ENCODE results near the gene F2RL3. TPM values are rescaled to one million over a fixed set of nuclear protein-coding genes. Genes with fewer than 3 reads are reported as not detected.

The F2RL3 gene
- total and polyA plus RNA-seq, 2 of the 8 experiments (the other 6 are each of a cell fraction or from before 2014, with no cell fraction given), result not detected

DNA sequence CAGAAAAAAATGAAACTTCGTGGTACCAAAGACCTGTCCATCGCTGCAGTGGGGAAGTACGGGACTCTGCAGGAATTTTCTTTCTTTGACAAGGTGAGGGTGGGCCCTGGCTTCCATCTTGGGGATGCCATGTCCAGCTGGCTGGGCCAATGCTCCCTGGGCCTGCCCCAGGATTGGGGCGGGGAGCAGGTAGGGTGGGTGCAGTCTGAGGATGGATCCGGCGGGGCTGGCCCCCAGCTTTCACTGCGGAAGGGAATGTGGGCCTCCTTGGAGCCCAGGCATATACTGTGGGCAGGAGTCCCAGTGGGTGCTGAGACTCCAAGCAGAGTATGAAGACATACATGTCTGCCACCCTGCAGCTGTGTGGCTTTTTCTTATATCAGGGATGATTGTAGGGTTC is 35.7 kb upstream of the F2RL3 start:
- no peak overlapping the region for H2BK12ac ChIP-seq (ENCODE audit: low read depth, low read length)
- H3K27me3 ChIP-seq (replicated peaks in 1 of 4; ENCODE audit: control insufficient read depth in 3 of 4, extremely low read depth in 1 of 4, insufficient read depth in 3 of 4, low read length in 3 of 4), result no peaks in the 10 kb centered on the region
- DNase-seq (ENCODE audit: low read depth in 1 of 2, low spot score in 2 of 2) (no peak), FAIRE-seq (no peak)
- ChIA-PET CTCF (ENCODE audit: partially characterized antibody) (interaction anchor here (0.7 to 2.2 kb wide), 2 partner anchors 74 to 199 kb away, joined by 3 to 6 read pairs; no protein-coding TSS in a partner anchor), POLR2A (ENCODE audit: partially characterized antibody) (no interaction called here)
- no peak for TF ChIP-seq SUZ12 (IDR thresholded peaks at IDR 0.05; ENCODE audit: low read length)
- TF ChIP-seq SIN3A (conservative IDR thresholded peaks at IDR 0.05 in 1 of 2, IDR thresholded peaks at IDR 0.05 in 1 of 2; ENCODE audit: low read depth in 1 of 2, low read length in 2 of 2), result no peak
- TF ChIP-seq NANOG (IDR thresholded peaks at IDR 0.05; ENCODE audit: insufficient read depth, low read depth, low read length, poor library complexity, severe bottlenecking), result no peak
- no peak for TF ChIP-seq BCL11A (IDR thresholded peaks at IDR 0.05; ENCODE audit: low read depth in 2 of 2, low read length in 2 of 2)
- TF ChIP-seq RFX5 (IDR thresholded peaks at IDR 0.05; ENCODE audit: borderline replicate concordance, low read depth, low read length), result no peak
- TF ChIP-seq CHD1 (IDR thresholded peaks at IDR 0.05; ENCODE audit: low read depth, low read length), result no peak
- no peak for TF ChIP-seq BRCA1 (IDR thresholded peaks at IDR 0.05; ENCODE audit: low read depth, low read length)
- TF ChIP-seq SP2 (IDR thresholded peaks at IDR 0.05; ENCODE audit: low read length), result no peak
- TF ChIP-seq, protein P1, sequence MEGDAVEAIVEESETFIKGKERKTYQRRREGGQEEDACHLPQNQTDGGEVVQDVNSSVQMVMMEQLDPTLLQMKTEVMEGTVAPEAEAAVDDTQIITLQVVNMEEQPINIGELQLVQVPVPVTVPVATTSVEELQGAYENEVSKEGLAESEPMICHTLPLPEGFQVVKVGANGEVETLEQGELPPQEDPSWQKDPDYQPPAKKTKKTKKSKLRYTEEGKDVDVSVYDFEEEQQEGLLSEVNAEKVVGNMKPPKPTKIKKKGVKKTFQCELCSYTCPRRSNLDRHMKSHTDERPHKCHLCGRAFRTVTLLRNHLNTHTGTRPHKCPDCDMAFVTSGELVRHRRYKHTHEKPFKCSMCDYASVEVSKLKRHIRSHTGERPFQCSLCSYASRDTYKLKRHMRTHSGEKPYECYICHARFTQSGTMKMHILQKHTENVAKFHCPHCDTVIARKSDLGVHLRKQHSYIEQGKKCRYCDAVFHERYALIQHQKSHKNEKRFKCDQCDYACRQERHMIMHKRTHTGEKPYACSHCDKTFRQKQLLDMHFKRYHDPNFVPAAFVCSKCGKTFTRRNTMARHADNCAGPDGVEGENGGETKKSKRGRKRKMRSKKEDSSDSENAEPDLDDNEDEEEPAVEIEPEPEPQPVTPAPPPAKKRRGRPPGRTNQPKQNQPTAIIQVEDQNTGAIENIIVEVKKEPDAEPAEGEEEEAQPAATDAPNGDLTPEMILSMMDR (IDR thresholded peaks at IDR 0.05; ENCODE audit: control extremely low read depth in 1 of 3, insufficient read depth in 1 of 3, low read depth in 1 of 3, low read length in 3 of 3), result no peak
- no peak for TF ChIP-seq JUN (IDR thresholded peaks at IDR 0.05; ENCODE audit: low read depth, low read length)
- TF ChIP-seq ZNF274 (IDR thresholded peaks at IDR 0.05; ENCODE audit: borderline replicate concordance, extremely low read depth, low read length), result no peak
- TF ChIP-seq POLR2A (IDR thresholded peaks at IDR 0.05; ENCODE audit: control extremely low read depth in 1 of 2, low read depth in 2 of 2, low read length in 2 of 2), result no peak
- WGBS, 2 experiments (ENCODE audit: extremely low coverage in 1 of 2, insufficient coverage in 1 of 2, insufficient read length in 1 of 2, insufficient replicate concordance in 2 of 2, low coverage in 1 of 2, low lambda C conversion rate in 2 of 2, missing lambda C conversion rate in 1 of 2), result 93% methylated on average over 7 of the region's 7 CpGs; no CpG with 5 or more reads in 1 of the 2 experiments
- H3K4ac ChIP-seq (replicated peaks; ENCODE audit: insufficient read length, low read depth, low read length), result no peak overlapping the region
- H3K23ac ChIP-seq (ENCODE audit: insufficient read length), result no peak overlapping the region
- no peaks in the 10 kb centered on the region for H3K23me2 ChIP-seq (ENCODE audit: low read depth, low read length)
- no peak overlapping the region for H3K9ac ChIP-seq (replicated peaks in 1 of 4; ENCODE audit: extremely low read depth in 1 of 4, low read depth in 3 of 4, low read length in 3 of 4)
- no peaks in the 10 kb centered on the region for H3K79me1 ChIP-seq (ENCODE audit: low read depth, low read length)
- no peaks in the 10 kb centered on the region for H3K79me2 ChIP-seq (ENCODE audit: control insufficient read depth in 1 of 2, insufficient read depth in 2 of 2, low read length in 2 of 2)
- H2AFZ ChIP-seq (ENCODE audit: low read length), result no peak overlapping the region
- H3K18ac ChIP-seq (ENCODE audit: extremely low read depth, low read length), result no peak overlapping the region
- H3K9me3 ChIP-seq (ENCODE audit: insufficient read depth in 2 of 2, low read depth in 1 of 2, low read length in 1 of 2), result no peaks in the 10 kb centered on the region
- H4K20me1 ChIP-seq (replicated peaks in 1 of 2; ENCODE audit: control insufficient read depth in 1 of 2, insufficient read depth in 2 of 2, low read length in 2 of 2), result peaks cover 10 to 12% of the 10 kb centered on the region in 2 experiments
- no peak overlapping the region for H2BK5ac ChIP-seq (ENCODE audit: low read depth, low read length)
- H3K27ac ChIP-seq (ENCODE audit: low read depth, low read length), result no peak overlapping the region
- H3K4me2 ChIP-seq (ENCODE audit: insufficient read depth in 1 of 2, low read depth in 2 of 2, low read length in 2 of 2), result no peak overlapping the region
- no peaks in the 10 kb centered on the region; a peak in 1 of 7 replicates for H3K4me1 ChIP-seq (replicated peaks in 1 of 4; ENCODE audit: control insufficient read depth in 3 of 4, insufficient read depth in 4 of 4, low read length in 3 of 4)
- no peak overlapping the region for H4K91ac ChIP-seq (replicated peaks; ENCODE audit: insufficient read length, low read length)
- H4K5ac ChIP-seq (ENCODE audit: insufficient read length, low read depth, low read length), result no peak overlapping the region
- no peak overlapping the region for H2BK15ac ChIP-seq (ENCODE audit: low read length)
- H3K36me3 ChIP-seq (ENCODE audit: control insufficient read depth in 2 of 4, insufficient read depth in 4 of 4, low read length in 3 of 4), result peaks cover 15 to 70% (median 41%) of the 10 kb centered on the region in 4 experiments
- no peak overlapping the region for H2BK20ac ChIP-seq (ENCODE audit: low read length)
- no peak overlapping the region for H2BK120ac ChIP-seq (replicated peaks; ENCODE audit: low read depth, low read length)
- H4K8ac ChIP-seq (ENCODE audit: extremely low read depth, insufficient read depth, low read length), result no peak overlapping the region
- H3K4me3 ChIP-seq (ENCODE audit: extremely low read depth in 1 of 4, insufficient read depth in 2 of 4, low read depth in 3 of 4, low read length in 4 of 4), result no peak overlapping the region
- H2AK5ac ChIP-seq (ENCODE audit: low read depth, low read length), result no peak overlapping the region
- H3K14ac ChIP-seq (ENCODE audit: insufficient read length), result no peak overlapping the region
- H3K56ac ChIP-seq (replicated peaks; ENCODE audit: insufficient read length, low read depth, low read length), result no peak overlapping the region

Data from H1 (cell line).